OCI-LY7 (cell line): ENCODE results near the gene CHCHD6. TPM values are rescaled to one million over a fixed set of nuclear protein-coding genes. Genes with fewer than 3 reads are reported as not detected.

Experiments
- BruUV-seq: library from RNA; stranded (reverse); fragments of 400-500 nt; replicated peaks from 2 replicates; lab custom pipeline; 2021; lab: Mats Ljungman, UMichigan
- CTCF ChIA-PET: fragments of 300-600 bp; sonication (Branson Sonifier 250); formaldehyde crosslinking; loops from one replicate; lab custom pipeline; 2022; ENCODE audit warnings: antibody characterized with exemption; ENCODE audit not compliant: unreplicated experiment; lab: Charles Lee
- POLR2A ChIA-PET: fragments of 300-600 bp; sonication (Branson Sonifier 250); formaldehyde crosslinking; loops from one replicate; lab custom pipeline; 2022; ENCODE audit warnings: antibody characterized with exemption; lab: Charles Lee
- DNase-seq: peaks from one replicate; pipeline ENCODE4 v3.0.0-alpha.2; 2015; ENCODE audit warnings: low spot score
- H2AFZ ChIP-seq: fragments of 200-600 bp; sonication (generic), shearing (Covaris generic); 2 replicates; pipeline ENCODE4 v1.6.1; 2014; ENCODE audit warnings: mild to moderate bottlenecking, antibody characterized with exemption, low read length, moderate library complexity
- H3K27ac ChIP-seq: fragments of 200-600 bp; sonication (generic); 2 replicates; pipeline ENCODE4 v1.5.1; 2014; ENCODE audit warnings: mixed run types, low read depth, mild to moderate bottlenecking, moderate library complexity, low read length, inconsistent platforms; ENCODE audit not compliant: poor library complexity, severe bottlenecking
- H3K36me3 ChIP-seq: fragments of 200-600 bp; sonication (generic); 2 replicates; pipeline ENCODE4 v1.6.1; 2014; ENCODE audit warnings: mild to moderate bottlenecking, antibody characterized with exemption, low read length, moderate library complexity, mixed read lengths; ENCODE audit not compliant: insufficient read depth
- H3K4me1 ChIP-seq: fragments of 200-600 bp; sonication (generic); 2 replicates; pipeline ENCODE4 v1.5.1; 2014; ENCODE audit warnings: mild to moderate bottlenecking, low read length; ENCODE audit not compliant: insufficient read depth, poor library complexity, severe bottlenecking
- H3K4me2 ChIP-seq: fragments of 200-600 bp; sonication (generic); 2 replicates; pipeline ENCODE4 v1.6.1; 2014; ENCODE audit warnings: mild to moderate bottlenecking, low read length
- H3K4me3 ChIP-seq: fragments of 200-600 bp; sonication (generic); 2 replicates; pipeline ENCODE4 v1.5.1; 2014; ENCODE audit warnings: mild to moderate bottlenecking, low read depth, low read length; ENCODE audit not compliant: poor library complexity, severe bottlenecking
- H3K79me2 ChIP-seq: fragments of 200-600 bp; sonication (generic); 2 replicates; pipeline ENCODE4 v1.6.1; 2016; ENCODE audit warnings: low read depth, mild to moderate bottlenecking, low read length, moderate library complexity, mixed read lengths; ENCODE audit not compliant: insufficient read depth
- H3K9me2 ChIP-seq: fragments of 200-600 bp; sonication (generic); 2 replicates; pipeline ENCODE4 v1.6.1; 2016; ENCODE audit warnings: mild to moderate bottlenecking, low read length, mixed read lengths; ENCODE audit not compliant: insufficient read depth
- H3K9me3 ChIP-seq: fragments of 200-600 bp; sonication (generic); 2 replicates; pipeline ENCODE4 v1.6.1; 2014; ENCODE audit warnings: mild to moderate bottlenecking, mixed run types, low read length, mixed read lengths
- H4K20me1 ChIP-seq: fragments of 200-600 bp; sonication (generic); 2 replicates; pipeline ENCODE4 v1.6.1; 2014; ENCODE audit warnings: mild to moderate bottlenecking, antibody characterized with exemption, low read length, moderate library complexity, mixed read lengths; ENCODE audit not compliant: insufficient read depth
- EZH2phosphoT487 ChIP-seq: fragments of 200-600 bp; sonication (generic); IDR thresholded peaks from 2 replicates; pipeline ENCODE4 v1.6.1; 2018; ENCODE audit warnings: low read depth, borderline replicate concordance, mild to moderate bottlenecking, mixed run types, antibody characterized with exemption, low read length, moderate library complexity, mixed read lengths
- intact Hi-C: fragments of 100-400 bp; cut with micrococcal nuclease; formaldehyde crosslinking; loops from one replicate; pipeline ENCODE4 v1.10.0; 2022; ENCODE audit not compliant: unreplicated experiment
- total RNA-seq, 2 experiments: library from RNA; depleted of rRNA in 1 of 2; stranded (reverse); fragments of >200 nt in 1 of 2; shearing (Covaris generic) in 1 of 2; gene quantifications; 2 replicates each; pipeline ENCODE4 v1.2.3, GENCODE V29; 2014 to 2022
- TF ChIP-seq, protein P1 (sequence below): fragments of 200-600 bp; sonication (generic); conservative IDR thresholded peaks from 2 replicates; pipeline ENCODE4 v1.5.1; 2014; ENCODE audit warnings: mild to moderate bottlenecking, antibody characterized with exemption, low read length, moderate library complexity, mixed read lengths

The CHCHD6 gene
- total RNA-seq, 2 experiments from 2014 or later, result 14.7 to 21.2 TPM

DNA sequence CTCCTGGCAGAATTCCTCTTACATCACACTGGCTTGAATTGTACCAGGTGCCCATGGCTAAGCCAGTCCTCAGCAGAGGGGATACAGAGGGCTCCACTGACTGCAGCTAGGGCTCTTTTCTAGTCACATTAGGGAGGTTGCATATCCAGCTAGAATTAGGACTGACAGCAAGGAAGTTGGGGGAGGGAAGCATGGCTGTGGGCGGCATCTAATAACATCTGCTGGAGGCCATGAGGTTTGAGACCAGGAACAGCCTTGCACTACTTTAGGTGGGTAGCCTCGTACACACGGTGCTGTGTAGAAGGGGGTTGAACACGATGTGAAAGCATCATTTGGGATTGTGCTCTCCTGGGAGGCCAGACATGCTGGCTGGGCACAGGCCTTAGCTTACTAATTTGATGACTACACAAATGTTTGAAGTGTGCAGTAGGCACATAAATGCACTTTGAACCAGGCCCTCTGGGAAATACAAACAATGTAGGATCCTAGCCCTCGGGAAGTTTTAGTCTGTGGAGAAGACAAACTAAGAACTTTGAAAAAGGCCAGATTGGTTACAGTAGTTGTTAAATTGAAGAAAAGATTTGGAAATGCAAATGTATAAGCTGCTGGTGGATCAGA lies 30.2 kb downstream of the CHCHD6 start:
- DNase-seq, result no peak
- no peaks in the 10 kb centered on the region for H3K9me2 ChIP-seq
- H3K27ac ChIP-seq, result no peak overlapping the region
- H3K4me2 ChIP-seq, result no peak overlapping the region
- TF ChIP-seq, protein P1, sequence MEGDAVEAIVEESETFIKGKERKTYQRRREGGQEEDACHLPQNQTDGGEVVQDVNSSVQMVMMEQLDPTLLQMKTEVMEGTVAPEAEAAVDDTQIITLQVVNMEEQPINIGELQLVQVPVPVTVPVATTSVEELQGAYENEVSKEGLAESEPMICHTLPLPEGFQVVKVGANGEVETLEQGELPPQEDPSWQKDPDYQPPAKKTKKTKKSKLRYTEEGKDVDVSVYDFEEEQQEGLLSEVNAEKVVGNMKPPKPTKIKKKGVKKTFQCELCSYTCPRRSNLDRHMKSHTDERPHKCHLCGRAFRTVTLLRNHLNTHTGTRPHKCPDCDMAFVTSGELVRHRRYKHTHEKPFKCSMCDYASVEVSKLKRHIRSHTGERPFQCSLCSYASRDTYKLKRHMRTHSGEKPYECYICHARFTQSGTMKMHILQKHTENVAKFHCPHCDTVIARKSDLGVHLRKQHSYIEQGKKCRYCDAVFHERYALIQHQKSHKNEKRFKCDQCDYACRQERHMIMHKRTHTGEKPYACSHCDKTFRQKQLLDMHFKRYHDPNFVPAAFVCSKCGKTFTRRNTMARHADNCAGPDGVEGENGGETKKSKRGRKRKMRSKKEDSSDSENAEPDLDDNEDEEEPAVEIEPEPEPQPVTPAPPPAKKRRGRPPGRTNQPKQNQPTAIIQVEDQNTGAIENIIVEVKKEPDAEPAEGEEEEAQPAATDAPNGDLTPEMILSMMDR, result no peak
- no peak for TF ChIP-seq EZH2phosphoT487
- no TSS peak for BruUV-seq
- H3K4me1 ChIP-seq, result peaks cover 3% of the 10 kb centered on the region
- H3K36me3 ChIP-seq, result no peaks in the 10 kb centered on the region
- CTCF ChIA-PET, result no interaction called here
- POLR2A ChIA-PET, result no interaction called here
- H3K9me3 ChIP-seq, result no peaks in the 10 kb centered on the region
- intact Hi-C loops, result no loop called here
- H3K4me3 ChIP-seq, result no peak overlapping the region
- H3K79me2 ChIP-seq, result no peaks in the 10 kb centered on the region
- no peak overlapping the region for H2AFZ ChIP-seq
- no peaks in the 10 kb centered on the region for H4K20me1 ChIP-seq

DNA sequence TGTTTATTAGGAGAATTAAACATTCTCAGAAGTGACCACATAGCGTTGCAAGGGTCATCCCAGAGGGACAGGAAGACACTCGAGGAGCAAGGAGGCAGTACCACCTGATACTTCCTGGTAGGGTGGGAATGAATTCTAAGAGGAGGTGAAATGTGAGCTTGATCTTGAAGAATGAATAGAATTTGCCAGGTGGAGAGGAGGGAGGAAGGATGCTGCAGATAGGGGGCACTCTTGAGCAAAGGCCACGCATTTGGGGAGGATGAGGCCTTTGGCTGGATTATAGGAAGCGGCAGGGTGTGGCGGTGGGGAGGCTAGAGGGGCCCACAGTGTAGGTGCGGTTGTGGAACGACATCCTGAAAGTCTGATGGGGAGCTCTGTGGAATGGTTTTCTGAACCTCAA lies 33.5 kb downstream of the CHCHD6 start:
- POLR2A ChIA-PET, result interaction anchor here (0.7 kb wide), 1 partner anchor 311 kb away, joined by 4 read pairs; no protein-coding TSS in a partner anchor
- no peaks in the 10 kb centered on the region for H3K9me2 ChIP-seq
- peaks cover 7% of the 10 kb centered on the region; the same call in 1 of the 2 replicates for H3K36me3 ChIP-seq
- no peaks in the 10 kb centered on the region for H3K4me1 ChIP-seq
- no peak overlapping the region for H2AFZ ChIP-seq
- no peaks in the 10 kb centered on the region for H3K9me3 ChIP-seq
- H4K20me1 ChIP-seq, result no peaks in the 10 kb centered on the region
- no TSS peak for BruUV-seq
- intact Hi-C loops, result no loop called here
- H3K4me3 ChIP-seq, result no peak overlapping the region
- H3K27ac ChIP-seq, result no peak overlapping the region
- TF ChIP-seq, protein P1, result peak; percentile 58; the same call in 1 of the 2 replicates
- TF ChIP-seq EZH2phosphoT487, result no peak
- no peak overlapping the region for H3K4me2 ChIP-seq
- CTCF ChIA-PET, result interaction anchor here (0.6 kb wide), 1 partner anchor 9 kb away, joined by 3 read pairs; no protein-coding TSS in a partner anchor
- no peaks in the 10 kb centered on the region for H3K79me2 ChIP-seq
- no peak for DNase-seq

DNA sequence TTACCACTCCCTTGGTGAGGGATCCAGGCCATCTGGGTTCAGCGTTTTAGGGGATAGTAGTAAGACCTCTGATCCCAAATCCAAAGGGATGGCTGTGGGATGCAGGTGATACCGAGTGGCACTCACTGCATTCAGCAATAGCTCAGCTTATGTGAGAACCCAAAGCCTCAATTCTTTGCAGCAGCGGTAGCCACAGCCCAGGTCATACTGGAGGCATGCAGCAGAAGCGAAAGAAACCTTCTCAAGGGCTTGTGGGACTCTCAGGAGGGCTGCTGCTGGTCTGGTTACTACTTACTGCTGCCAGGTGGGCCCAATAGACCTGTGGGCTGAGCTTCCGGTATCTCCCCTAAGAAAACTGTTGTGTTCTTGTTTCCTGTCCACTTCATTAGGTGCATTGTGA lies 38.0 kb downstream of the CHCHD6 start:
- no peaks in the 10 kb centered on the region for H3K79me2 ChIP-seq
- CTCF ChIA-PET, result no interaction called here
- H3K4me3 ChIP-seq, result no peak overlapping the region
- no TSS peak for BruUV-seq
- peaks cover 7% of the 10 kb centered on the region; the same call in 1 of the 2 replicates for H3K36me3 ChIP-seq
- H3K4me2 ChIP-seq, result no peak overlapping the region
- no peaks in the 10 kb centered on the region for H3K9me3 ChIP-seq
- DNase-seq, result no peak
- H3K4me1 ChIP-seq, result no peaks in the 10 kb centered on the region
- no peak overlapping the region for H2AFZ ChIP-seq
- no peak overlapping the region for H3K27ac ChIP-seq
- intact Hi-C loops, result no loop called here
- POLR2A ChIA-PET, result no interaction called here
- no peak for TF ChIP-seq EZH2phosphoT487
- TF ChIP-seq, protein P1, result no peak
- no peaks in the 10 kb centered on the region for H3K9me2 ChIP-seq
- H4K20me1 ChIP-seq, result no peaks in the 10 kb centered on the region
